ENCODE data around the gene BCL2L15.

Gene BCL2L15

GRCh38 chr1:113887402-113888175 is at the start of gene BCL2L15:
Gene BCL2L15 (minus strand): TSS chr1:113887581. CDS start chr1:113887375, 206 bp downstream.
- no peak for DNase-seq

GRCh38 chr1:113937146-113937545 is 49.8 kb upstream of the BCL2L15 start:
- DNase-seq: no peak

DNA sequence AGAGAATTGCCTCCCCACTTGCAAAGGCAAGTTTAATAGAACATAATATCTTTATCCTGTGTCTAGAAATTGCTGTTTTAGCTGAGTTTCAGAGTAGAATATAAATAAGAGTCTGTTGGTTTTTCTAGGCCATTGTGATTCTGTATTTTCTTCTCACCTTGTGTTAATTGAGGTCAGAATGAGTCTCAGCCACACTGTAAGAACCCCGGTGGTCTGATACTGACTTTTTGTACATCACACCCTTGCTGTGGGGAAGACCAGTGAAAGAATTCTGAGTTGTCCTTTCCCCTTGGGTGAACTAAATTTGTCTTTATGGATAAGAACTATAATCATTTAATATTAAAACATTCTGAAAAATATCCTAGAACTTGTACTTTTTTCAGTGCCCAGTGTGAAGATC is 48.6 kb upstream of the BCL2L15 start:
- no peak for DNase-seq

DNA sequence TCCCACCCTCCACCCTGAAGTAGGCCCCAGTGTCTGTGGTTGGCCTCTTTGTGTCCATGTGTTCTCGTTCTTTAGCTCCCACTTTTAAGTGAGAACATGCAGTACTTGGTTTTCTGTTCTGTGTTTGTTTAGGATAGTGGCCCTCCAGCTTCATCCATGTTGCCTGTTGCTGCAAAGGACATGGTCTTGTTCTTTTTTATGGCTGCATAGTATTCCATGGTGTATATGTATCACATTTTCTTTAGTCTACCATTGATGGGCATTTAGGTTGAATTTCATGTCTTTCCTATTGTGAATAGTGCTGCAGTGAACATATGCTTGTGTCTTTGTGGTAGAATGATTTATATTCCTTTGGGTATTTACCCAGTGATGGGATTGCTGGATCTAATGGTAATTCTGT is 47.8 kb upstream of the BCL2L15 start:
- no peak for DNase-seq

DNA sequence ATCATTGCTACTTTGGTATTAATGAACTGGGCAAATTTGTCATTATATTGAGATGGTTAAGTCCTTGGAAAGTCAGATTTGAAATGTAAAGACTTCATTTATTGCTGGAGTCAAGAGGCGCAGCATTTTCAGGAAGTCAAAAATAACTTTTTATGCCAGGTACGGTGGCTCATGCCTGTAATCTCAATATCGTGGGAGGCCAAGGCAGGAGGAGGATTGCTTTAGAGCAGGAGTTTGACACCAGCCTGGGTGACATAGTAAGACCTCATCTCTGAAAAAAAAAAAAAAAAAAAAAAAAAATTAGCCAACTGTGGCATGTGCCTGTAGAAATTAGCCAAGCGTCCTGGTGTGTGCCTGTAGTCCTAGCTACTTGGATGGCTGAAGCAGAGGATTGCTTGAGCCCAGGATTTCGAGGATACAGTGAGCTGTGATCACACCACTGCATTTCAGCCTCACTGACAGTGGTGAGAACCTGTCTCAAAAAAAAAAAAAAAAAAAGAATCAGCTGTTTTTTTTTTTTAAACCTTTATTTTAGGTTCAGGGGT is 47.2 kb upstream of the BCL2L15 start:
- DNase-seq: no peak

DNA sequence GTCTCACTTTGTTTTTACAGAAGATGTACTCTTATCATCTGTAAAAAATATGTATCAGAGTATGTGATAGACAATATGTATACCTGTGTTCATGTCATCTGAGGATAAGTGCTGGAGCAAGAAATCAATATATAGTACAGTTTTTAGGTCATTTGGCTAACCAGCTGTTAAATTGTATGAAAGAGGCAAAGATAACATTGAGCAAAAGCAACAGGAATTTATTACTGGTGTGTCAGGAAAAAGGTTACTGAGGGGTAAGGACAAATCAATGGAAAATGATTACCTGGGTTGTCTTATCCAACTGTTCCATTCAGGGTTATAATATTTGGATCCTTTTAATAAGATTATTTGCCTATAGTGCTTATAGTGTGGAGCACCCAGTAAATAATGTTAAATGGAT is 46.6 kb upstream of the BCL2L15 start:
- DNase-seq: no peak

- no peak for DNase-seq
These were observed 44.1 kb upstream of the BCL2L15 start for GRCh38 chr1:113931451-113931851.

GRCh38 chr1:113930499-113931161 is 43.2 kb upstream of the BCL2L15 start:
- peak; percentile 27 for DNase-seq

- DNase-seq: peak; percentile 11
These were observed 42.5 kb upstream of the BCL2L15 start for GRCh38 chr1:113929750-113930498.

- peak; percentile 86 for DNase-seq
These were observed 41.8 kb upstream of the BCL2L15 start, which contains the start of gene HIPK1 for GRCh38 chr1:113928941-113929749. Gene HIPK1 (plus strand): TSS chr1:113929324.

- DNase-seq: no peak
These were observed 41.0 kb upstream of the BCL2L15 start for GRCh38 chr1:113928187-113928930.

- no peak for DNase-seq
These were observed 37.1 kb upstream of the BCL2L15 start for GRCh38 chr1:113924473-113924872.

- no peak for DNase-seq
These were observed 35.6 kb upstream of the BCL2L15 start for GRCh38 chr1:113922957-113923356.

- DNase-seq: no peak
These were observed 30.9 kb upstream of the BCL2L15 start for GRCh38 chr1:113918243-113918642.

DNA sequence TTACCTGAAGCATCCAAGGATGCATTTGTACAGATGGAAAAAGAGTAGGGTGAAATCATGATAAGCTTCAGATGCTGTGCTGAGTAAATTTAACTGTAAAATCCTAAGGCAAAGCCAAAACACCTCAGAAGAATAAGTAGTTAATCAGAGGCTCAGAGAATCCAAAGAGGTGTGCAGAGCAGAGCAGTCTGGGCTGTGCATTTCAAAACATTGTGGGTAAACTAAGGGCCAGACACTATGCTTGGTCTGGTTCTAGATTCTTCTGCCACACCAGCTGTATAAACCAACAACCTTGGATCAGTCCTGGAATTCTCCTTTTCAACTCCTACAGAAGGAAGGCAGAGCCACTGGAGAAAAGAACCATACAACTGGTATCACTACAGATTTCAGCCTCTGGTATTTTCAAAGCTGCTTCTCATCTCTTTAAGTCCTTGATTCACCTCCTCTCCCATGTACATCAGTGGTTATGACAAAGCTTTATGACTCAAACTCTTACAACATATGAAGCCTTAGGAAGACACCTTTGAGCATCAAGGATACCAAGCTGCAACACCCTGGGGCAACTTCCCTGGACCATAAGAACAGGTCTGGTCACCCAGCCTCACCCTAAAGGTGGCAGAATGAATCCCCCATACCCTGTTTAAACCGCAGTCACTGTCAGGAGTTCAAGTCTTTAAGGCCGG is 30.2 kb upstream of the BCL2L15 start:
- peak; percentile 36 for DNase-seq

- no peak for DNase-seq
These were observed 29.6 kb upstream of the BCL2L15 start for GRCh38 chr1:113916974-113917373.

DNA sequence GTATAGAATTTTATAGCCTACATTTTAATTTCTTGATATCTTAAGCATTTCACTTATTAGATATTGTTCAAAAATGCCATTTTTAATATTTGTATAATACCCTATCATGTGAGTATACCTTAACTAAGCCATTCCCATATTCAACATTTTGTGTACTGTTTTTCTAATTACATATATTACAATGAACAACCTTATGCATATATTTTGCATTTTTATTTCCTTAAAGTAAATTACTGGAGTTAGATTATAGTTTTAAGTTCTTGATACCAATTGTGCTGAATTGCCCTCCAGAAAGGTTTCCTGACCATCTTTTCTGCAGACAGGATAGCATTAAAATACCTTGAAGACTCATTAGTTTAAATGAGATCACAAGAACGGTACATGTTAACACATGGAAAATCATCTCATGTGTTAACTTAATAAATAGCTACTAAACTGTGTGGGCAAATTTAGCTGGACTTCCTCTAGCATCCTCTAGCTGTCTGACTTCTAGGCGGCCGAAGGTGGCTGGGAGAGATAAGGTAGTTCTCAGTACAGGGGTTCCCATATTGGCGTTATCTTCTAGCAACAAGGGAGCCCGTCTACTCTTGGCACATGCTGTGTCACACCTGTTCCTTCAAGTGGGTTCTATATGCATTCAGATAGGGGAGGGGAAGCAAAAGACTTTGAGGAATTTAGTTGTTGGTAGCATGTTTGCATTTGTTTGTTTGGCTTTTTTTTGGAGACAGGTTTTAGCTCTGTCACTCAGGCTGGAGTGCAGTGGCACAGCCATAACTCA is 26.7 kb upstream of the BCL2L15 start:
- no peak for DNase-seq

DNA sequence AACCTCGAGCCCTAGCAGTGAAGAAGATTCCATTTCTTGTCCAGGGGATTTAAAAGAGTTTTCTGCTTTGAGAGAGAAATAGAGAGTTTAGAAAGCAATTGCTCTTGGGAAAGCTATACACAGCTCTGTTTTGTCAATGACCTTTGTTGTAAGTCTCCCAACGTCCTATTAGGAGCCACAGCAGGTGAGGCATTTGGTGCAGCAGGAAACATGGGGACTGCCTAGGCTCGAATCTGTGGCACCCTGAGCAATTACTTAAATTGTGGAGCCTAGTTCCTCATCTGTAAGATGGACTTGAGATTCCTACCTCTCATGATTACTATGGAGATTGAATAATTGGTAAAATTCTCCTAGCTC is 25.9 kb upstream of the BCL2L15 start:
- DNase-seq: no peak

GRCh38 chr1:113912594-113913311 is 25.4 kb upstream of the BCL2L15 start:
- peak; percentile 80 for DNase-seq

DNA sequence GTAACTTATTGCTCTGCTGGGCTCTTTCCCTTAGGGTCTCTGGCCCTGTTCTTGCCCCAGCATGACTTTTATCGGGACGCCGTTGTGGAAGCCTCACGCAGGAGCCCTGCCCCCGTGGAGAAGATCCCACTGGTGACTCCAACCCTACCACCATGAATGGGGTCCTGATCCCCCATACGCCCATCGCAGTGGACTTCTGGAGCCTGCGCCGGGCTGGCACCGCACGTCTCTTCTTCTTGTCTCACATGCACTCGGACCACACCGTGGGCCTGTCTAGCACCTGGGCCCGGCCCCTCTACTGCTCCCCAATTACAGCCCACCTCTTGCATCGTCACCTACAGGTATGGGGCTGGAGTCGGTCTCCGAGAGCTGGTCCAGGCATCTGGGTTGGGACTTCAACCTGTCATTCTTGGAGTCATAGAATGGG is 18.1 kb upstream of the BCL2L15 start:
- no peak for DNase-seq

Measured in fibroblast of upper back skin (primary cell).